Measurements from ENCODE around the gene NDUFV1. TPM values are rescaled to one million over a fixed set of nuclear protein-coding genes. Genes with fewer than 3 reads are reported as not detected.

Gene NDUFV1
- total and polyA plus RNA-seq, 2 experiments from 2014 or later, result 136 to 168 TPM

DNA sequence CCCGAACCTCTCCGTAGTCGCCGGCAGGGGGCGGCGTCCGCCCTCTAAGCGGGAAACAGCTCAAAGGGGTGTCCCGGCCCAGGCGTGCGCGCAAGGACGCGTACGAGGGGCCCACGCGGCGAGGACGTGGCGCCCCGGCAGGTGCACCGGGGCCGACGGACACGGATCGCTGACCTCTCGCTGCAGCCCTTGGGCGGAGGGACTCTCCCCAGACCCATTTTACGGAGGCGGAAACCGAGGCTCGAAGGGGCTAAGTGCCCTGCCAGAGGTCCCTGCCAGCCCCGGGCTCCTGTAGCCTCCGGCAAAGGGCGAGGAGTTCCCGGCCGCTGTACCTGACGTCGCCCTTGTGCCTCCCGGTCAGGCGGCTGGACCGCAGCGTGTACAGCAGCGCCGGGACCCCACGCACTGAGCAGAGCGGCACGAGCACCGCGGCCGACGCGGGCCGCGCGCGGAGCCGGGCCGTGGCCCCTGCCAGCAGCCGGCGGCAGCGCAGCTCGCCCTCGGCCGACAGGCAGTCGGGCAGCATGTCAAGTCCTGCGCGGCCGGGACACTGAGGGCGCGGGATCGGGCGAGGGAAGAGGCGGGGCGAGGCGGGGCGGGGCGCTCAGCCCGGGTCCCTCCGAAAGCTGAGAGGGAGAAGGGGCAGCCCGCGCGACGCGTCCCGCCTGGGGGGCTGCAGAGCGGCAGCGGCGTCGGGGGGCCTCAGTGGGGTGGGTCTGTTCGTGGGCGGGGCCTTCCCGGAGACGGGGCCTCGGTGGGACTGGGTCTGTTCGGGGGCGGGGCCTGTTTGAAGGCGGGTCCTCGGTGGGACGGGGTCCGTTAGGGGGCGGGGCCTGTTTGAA is 22.9 kb downstream of the NDUFV1 start, which contains the start of gene NUDT8:
NUDT8 (minus strand) TSS at position 552 of the 842 bp plus-strand sequence; CDS start at position 526, 26 bp downstream.
- H3F3A ChIP-seq (ENCODE audit: insufficient read depth), result no peaks in the 10 kb centered on the region
- no peaks in the 10 kb centered on the region for H3K27me3 ChIP-seq (replicated peaks; ENCODE audit: insufficient read depth)
- peak within 1 kb of the TSS; percentile 77 for H3K9ac ChIP-seq
- H3K9me2 ChIP-seq (ENCODE audit: insufficient read depth), result no peaks in the 10 kb centered on the region
- H2AFZ ChIP-seq, result peak within 1 kb of the TSS; percentile 91
- in situ Hi-C loops (cut with MboI), result no loop called here
- WGBS, 2 experiments (ENCODE audit: low coverage in 1 of 2, low lambda C conversion rate in 2 of 2, missing lambda C conversion rate in 2 of 2), result 1% methylated on average over 64 to 96 of the region's 102 CpGs
- peak within 1 kb of the TSS; percentile 33 for H3K27ac ChIP-seq
- peak; percentile 92 for DNase-seq
- H3K9me3 ChIP-seq (ENCODE audit: low read depth), result no peaks in the 10 kb centered on the region
- H3K4me1 ChIP-seq (ENCODE audit: insufficient read depth), result no peaks in the 10 kb centered on the region
- no peaks in the 10 kb centered on the region for H3K79me2 ChIP-seq (ENCODE audit: insufficient read depth)
- H3K36me3 ChIP-seq (ENCODE audit: low read depth), result no peaks in the 10 kb centered on the region
- no peak for TF ChIP-seq EZH2 (IDR thresholded peaks at IDR 0.05; ENCODE audit: insufficient read depth, poor library complexity, severe bottlenecking)
- TF ChIP-seq EZH2phosphoT487 (IDR thresholded peaks at IDR 0.05; ENCODE audit: insufficient read depth, low read depth), result no peak
- H3K4me2 ChIP-seq (ENCODE audit: unreplicated experiment), result peak within 1 kb of the TSS; percentile 88
- H4K20me1 ChIP-seq (ENCODE audit: insufficient read depth), result no peaks in the 10 kb centered on the region
- peak within 1 kb of the TSS; percentile 79 for H3K4me3 ChIP-seq

DNA sequence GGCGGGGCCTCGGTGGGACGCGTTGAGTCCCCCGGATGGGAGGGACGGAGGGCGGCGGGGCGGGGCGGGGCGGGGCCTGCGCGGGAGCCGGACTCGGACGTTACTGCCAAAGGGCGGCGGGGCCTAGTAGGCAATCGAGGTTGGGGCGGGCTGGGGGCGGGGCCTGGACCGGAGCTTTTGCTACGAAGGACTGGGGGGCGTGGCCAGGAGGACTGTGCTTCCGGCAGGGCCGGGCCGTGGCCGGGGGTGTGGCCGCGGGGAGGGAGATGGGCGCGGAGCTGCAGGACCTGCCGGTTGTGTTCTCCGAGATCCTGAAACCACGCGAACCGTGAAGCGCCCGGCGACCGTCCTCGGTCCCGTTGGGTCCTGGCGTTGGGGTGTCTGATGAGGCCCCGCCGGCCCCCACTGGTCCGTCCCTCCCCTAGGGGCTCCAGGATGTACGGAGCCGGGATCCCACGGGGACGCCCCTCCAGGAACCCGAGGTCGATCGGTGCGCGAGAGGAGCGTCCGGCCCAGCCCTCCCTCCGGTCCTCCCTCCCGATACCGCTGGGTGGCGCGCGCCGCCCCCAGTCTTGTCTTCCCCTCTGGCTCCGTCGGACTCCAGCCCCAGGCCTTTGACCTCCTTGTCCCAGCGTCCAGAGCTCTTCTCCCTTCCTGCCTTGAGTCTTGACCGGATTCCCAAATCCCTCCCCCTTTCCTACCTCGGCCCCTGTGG is 23.6 kb downstream of the NDUFV1 start:
- H3K9me2 ChIP-seq (ENCODE audit: insufficient read depth), result no peaks in the 10 kb centered on the region
- no peaks in the 10 kb centered on the region for H3K9me3 ChIP-seq (ENCODE audit: low read depth)
- H3K4me3 ChIP-seq, result peak overlapping the region; percentile 79
- no peaks in the 10 kb centered on the region for H3K79me2 ChIP-seq (ENCODE audit: insufficient read depth)
- H2AFZ ChIP-seq, result peak overlapping the region; percentile 91
- peak overlapping the region; percentile 77 for H3K9ac ChIP-seq
- peak; percentile 100 for DNase-seq
- 0 to 1% methylated on average over 2 to 64 of the region's 70 CpGs for WGBS, 2 experiments (ENCODE audit: low coverage in 1 of 2, low lambda C conversion rate in 2 of 2, missing lambda C conversion rate in 2 of 2)
- H3K27me3 ChIP-seq (replicated peaks; ENCODE audit: insufficient read depth), result no peaks in the 10 kb centered on the region
- H3K4me2 ChIP-seq (ENCODE audit: unreplicated experiment), result peak overlapping the region; percentile 88
- in situ Hi-C loops (cut with MboI), result no loop called here
- no peaks in the 10 kb centered on the region for H3F3A ChIP-seq (ENCODE audit: insufficient read depth)
- peak overlapping the region; percentile 33 for H3K27ac ChIP-seq
- no peak for TF ChIP-seq EZH2phosphoT487 (IDR thresholded peaks at IDR 0.05; ENCODE audit: insufficient read depth, low read depth)
- TF ChIP-seq EZH2 (IDR thresholded peaks at IDR 0.05; ENCODE audit: insufficient read depth, poor library complexity, severe bottlenecking), result no peak
- H3K4me1 ChIP-seq (ENCODE audit: insufficient read depth), result no peaks in the 10 kb centered on the region
- H4K20me1 ChIP-seq (ENCODE audit: insufficient read depth), result no peaks in the 10 kb centered on the region
- H3K36me3 ChIP-seq (ENCODE audit: low read depth), result no peaks in the 10 kb centered on the region

DNA sequence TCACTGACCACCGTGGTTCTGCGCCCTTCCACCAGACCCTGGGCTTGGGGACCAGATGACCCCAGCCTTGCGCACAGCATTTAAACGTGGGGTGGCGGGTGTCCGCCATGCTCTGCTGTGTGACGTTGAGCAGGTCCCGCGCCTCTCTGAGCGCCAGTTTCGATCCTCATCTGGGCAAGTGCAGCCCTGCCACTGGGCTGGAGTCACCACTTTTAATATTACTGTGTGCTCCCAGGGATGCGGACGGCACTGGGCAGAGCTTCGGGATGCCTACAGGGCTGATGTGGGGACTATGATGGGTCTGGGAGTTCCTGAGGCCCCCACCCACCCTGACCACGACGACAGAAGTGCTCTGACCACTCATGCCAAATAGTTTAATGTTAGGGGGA is 24.2 kb downstream of the NDUFV1 start:
- Histone ChIP-seq H3K4me2 (ENCODE audit: unreplicated experiment) (peak overlapping the region; percentile 88), H3K27ac (peak overlapping the region; percentile 33; the same call in 1 of the 2 replicates), H3F3A (ENCODE audit: insufficient read depth) (no peaks in the 10 kb centered on the region), H3K27me3 (replicated peaks; ENCODE audit: insufficient read depth) (no peaks in the 10 kb centered on the region), H4K20me1 (ENCODE audit: insufficient read depth) (no peaks in the 10 kb centered on the region), H3K9me2 (ENCODE audit: insufficient read depth) (no peaks in the 10 kb centered on the region), H3K9ac (peak overlapping the region; percentile 77), H3K4me3 (peak overlapping the region; percentile 79), H3K79me2 (ENCODE audit: insufficient read depth) (no peaks in the 10 kb centered on the region), H3K9me3 (ENCODE audit: low read depth) (no peaks in the 10 kb centered on the region), H3K36me3 (ENCODE audit: low read depth) (no peaks in the 10 kb centered on the region), H2AFZ (peak overlapping the region; percentile 91), H3K4me1 (ENCODE audit: insufficient read depth) (no peaks in the 10 kb centered on the region)
- no peak for DNase-seq
- WGBS, 2 experiments (ENCODE audit: low coverage in 1 of 2, low lambda C conversion rate in 2 of 2, missing lambda C conversion rate in 2 of 2), result 35 to 38% methylated on average over 16 of the region's 16 CpGs
- in situ Hi-C loops (cut with MboI), result no loop called here
- TF ChIP-seq EZH2phosphoT487 (IDR thresholded peaks at IDR 0.05; ENCODE audit: insufficient read depth, low read depth) (no peak), EZH2 (IDR thresholded peaks at IDR 0.05; ENCODE audit: insufficient read depth, poor library complexity, severe bottlenecking) (no peak)

GRCh38 chr11:67631411-67631810 is 24.7 kb downstream of the NDUFV1 start:
- in situ Hi-C loops (cut with MboI), result no loop called here
- Histone ChIP-seq H3K27ac (no peak overlapping the region), H3K9me3 (ENCODE audit: low read depth) (no peaks in the 10 kb centered on the region), H3K4me2 (ENCODE audit: unreplicated experiment) (no peak overlapping the region), H3F3A (ENCODE audit: insufficient read depth) (no peaks in the 10 kb centered on the region), H3K36me3 (ENCODE audit: low read depth) (no peaks in the 10 kb centered on the region), H3K9me2 (ENCODE audit: insufficient read depth) (no peaks in the 10 kb centered on the region), H3K4me1 (ENCODE audit: insufficient read depth) (no peaks in the 10 kb centered on the region), H4K20me1 (ENCODE audit: insufficient read depth) (no peaks in the 10 kb centered on the region), H2AFZ (no peak overlapping the region), H3K79me2 (ENCODE audit: insufficient read depth) (no peaks in the 10 kb centered on the region), H3K9ac (no peak overlapping the region; the same call in 1 of the 2 replicates), H3K27me3 (replicated peaks; ENCODE audit: insufficient read depth) (no peaks in the 10 kb centered on the region), H3K4me3 (no peak overlapping the region)
- TF ChIP-seq EZH2 (IDR thresholded peaks at IDR 0.05; ENCODE audit: insufficient read depth, poor library complexity, severe bottlenecking) (no peak), EZH2phosphoT487 (IDR thresholded peaks at IDR 0.05; ENCODE audit: insufficient read depth, low read depth) (no peak)
- 70 to 72% methylated on average over 7 of the region's 7 CpGs for WGBS, 2 experiments (ENCODE audit: low coverage in 1 of 2, low lambda C conversion rate in 2 of 2, missing lambda C conversion rate in 2 of 2)
- no peak for DNase-seq

All from GM23248 (cell line).